DOHH2 (cell line): ENCODE measurements around the gene CEACAM19.

Experiments used
- H3F3A ChIP-seq: fragments of 200-600 bp; sonication (generic), shearing (Covaris generic); 2 replicates; pipeline ENCODE4 v1.6.0; 2016; ENCODE audit warnings: antibody characterized with exemption, mild to moderate bottlenecking; ENCODE audit not compliant: control insufficient read depth, insufficient read depth
- H3K27ac ChIP-seq: fragments of 200-600 bp; sonication (generic); 2 replicates; pipeline ENCODE4 v1.5.1; 2014; ENCODE audit warnings: low read depth, mild to moderate bottlenecking, low read length, moderate library complexity
- H3K27me3 ChIP-seq: fragments of 200-600 bp; sonication (generic); 2 replicates; pipeline ENCODE4 v1.6.1; 2014; ENCODE audit warnings: mild to moderate bottlenecking, low read length, mixed read lengths; ENCODE audit not compliant: control insufficient read depth
- H3K36me3 ChIP-seq: fragments of 200-600 bp; sonication (generic); 2 replicates; pipeline ENCODE4 v1.6.1; 2014; ENCODE audit warnings: mild to moderate bottlenecking, low read length, moderate library complexity, mixed read lengths; ENCODE audit not compliant: control insufficient read depth
- H3K4me1 ChIP-seq: fragments of 200-600 bp; sonication (generic); 2 replicates; pipeline ENCODE4 v1.6.1; 2014; ENCODE audit warnings: mild to moderate bottlenecking, low read length, mixed read lengths; ENCODE audit not compliant: control insufficient read depth
- H3K4me2 ChIP-seq: fragments of 200-600 bp; sonication (generic); 2 replicates; pipeline ENCODE4 v1.6.0; 2014; ENCODE audit warnings: mild to moderate bottlenecking, low read length, moderate library complexity
- H3K4me3 ChIP-seq: fragments of 200-600 bp; sonication (generic); 2 replicates; pipeline ENCODE4 v1.5.1; 2014; ENCODE audit warnings: mild to moderate bottlenecking, low read length, mixed read lengths
- H3K79me2 ChIP-seq: fragments of 200-600 bp; sonication (generic); 2 replicates; pipeline ENCODE4 v1.6.1; 2014; ENCODE audit warnings: mild to moderate bottlenecking, low read length, mixed read lengths; ENCODE audit not compliant: control insufficient read depth
- H3K9me2 ChIP-seq: fragments of 200-600 bp; sonication (generic); replicated peaks from 2 replicates; pipeline ENCODE4 v1.6.1; 2014; ENCODE audit warnings: mild to moderate bottlenecking, low read length, mixed read lengths; ENCODE audit not compliant: control insufficient read depth
- H3K9me3 ChIP-seq: fragments of 200-600 bp; sonication (generic); 2 replicates; pipeline ENCODE4 v1.6.1; 2014; ENCODE audit warnings: antibody characterized with exemption, low read length, mixed read lengths; ENCODE audit not compliant: control insufficient read depth, insufficient read depth
- H4K20me1 ChIP-seq: fragments of 200-600 bp; sonication (generic); 2 replicates; pipeline ENCODE4 v1.6.0; 2014; ENCODE audit warnings: low read depth, mild to moderate bottlenecking, antibody characterized with exemption, low read length, moderate library complexity; ENCODE audit not compliant: control insufficient read depth, insufficient read depth
- EZH2phosphoT487 ChIP-seq: fragments of 200-600 bp; sonication (generic); IDR thresholded peaks from 2 replicates; pipeline ENCODE4 v1.6.1; 2017; ENCODE audit warnings: borderline replicate concordance, mild to moderate bottlenecking, antibody characterized with exemption, low read length, moderate library complexity, mixed read lengths
- TF ChIP-seq, protein P1 (sequence below): fragments of 200-600 bp; sonication (generic); IDR thresholded peaks from one replicate; pipeline ENCODE4 v1.5.1; 2014; ENCODE audit warnings: antibody characterized with exemption, mild to moderate bottlenecking, low read depth, low read length; ENCODE audit not compliant: poor library complexity, severe bottlenecking

Gene CEACAM19

DNA sequence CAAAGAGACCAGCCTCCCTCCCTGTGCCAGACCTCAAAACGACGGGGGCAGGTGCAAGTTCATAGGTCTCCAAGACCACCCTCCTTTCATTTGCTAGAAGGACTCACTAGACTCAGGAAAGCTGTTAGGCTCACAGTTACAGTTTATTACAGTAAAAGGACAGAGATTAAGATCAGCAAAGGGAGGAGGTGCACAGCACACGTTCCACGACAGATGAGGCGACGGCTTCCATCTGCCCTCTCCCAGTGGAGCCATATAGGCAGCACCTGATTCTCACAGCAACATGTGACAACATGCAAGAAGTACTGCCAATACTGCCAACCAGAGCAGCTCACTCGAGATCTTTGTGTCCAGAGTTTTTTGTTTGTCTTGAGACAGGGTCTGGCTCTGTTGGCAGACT lies 9.4 kb upstream of the CEACAM19 start:
- Histone ChIP-seq H3F3A (no peaks in the 10 kb centered on the region), H3K4me2 (no peak overlapping the region), H3K4me3 (no peak overlapping the region), H4K20me1 (no peaks in the 10 kb centered on the region), H3K27me3 (no peaks in the 10 kb centered on the region), H3K9me3 (no peaks in the 10 kb centered on the region), H3K36me3 (no peaks in the 10 kb centered on the region), H3K27ac (no peak overlapping the region), H3K9me2 (no peaks in the 10 kb centered on the region), H3K79me2 (no peaks in the 10 kb centered on the region), H3K4me1 (no peaks in the 10 kb centered on the region)
- TF ChIP-seq, protein P1, sequence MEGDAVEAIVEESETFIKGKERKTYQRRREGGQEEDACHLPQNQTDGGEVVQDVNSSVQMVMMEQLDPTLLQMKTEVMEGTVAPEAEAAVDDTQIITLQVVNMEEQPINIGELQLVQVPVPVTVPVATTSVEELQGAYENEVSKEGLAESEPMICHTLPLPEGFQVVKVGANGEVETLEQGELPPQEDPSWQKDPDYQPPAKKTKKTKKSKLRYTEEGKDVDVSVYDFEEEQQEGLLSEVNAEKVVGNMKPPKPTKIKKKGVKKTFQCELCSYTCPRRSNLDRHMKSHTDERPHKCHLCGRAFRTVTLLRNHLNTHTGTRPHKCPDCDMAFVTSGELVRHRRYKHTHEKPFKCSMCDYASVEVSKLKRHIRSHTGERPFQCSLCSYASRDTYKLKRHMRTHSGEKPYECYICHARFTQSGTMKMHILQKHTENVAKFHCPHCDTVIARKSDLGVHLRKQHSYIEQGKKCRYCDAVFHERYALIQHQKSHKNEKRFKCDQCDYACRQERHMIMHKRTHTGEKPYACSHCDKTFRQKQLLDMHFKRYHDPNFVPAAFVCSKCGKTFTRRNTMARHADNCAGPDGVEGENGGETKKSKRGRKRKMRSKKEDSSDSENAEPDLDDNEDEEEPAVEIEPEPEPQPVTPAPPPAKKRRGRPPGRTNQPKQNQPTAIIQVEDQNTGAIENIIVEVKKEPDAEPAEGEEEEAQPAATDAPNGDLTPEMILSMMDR, result no peak

DNA sequence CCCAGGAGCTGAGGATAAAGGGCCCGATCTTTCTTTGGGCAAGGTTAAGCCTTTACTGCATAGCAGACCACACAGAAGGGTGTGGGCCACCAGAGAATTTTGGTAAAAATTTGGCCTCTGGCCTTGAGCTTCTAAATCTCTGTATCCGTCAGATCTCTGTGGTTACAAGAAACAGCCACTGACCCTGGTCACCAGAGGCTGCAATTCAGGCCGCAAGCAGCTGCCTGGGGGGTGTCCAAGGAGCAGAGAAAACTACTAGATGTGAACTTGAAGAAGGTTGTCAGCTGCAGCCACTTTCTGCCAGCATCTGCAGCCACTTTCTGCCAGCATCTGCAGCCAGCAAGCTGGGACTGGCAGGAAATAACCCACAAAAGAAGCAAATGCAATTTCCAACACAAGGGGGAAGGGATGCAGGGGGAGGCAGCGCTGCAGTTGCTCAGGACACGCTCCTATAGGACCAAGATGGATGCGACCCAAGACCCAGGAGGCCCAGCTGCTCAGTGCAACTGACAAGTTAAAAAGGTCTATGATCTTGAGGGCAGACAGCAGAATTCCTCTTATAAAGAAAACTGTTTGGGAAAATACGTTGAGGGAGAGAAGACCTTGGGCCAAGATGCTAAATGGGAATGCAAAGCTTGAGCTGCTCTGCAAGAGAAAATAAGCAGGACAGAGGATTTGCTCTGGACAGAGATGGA lies 8.4 kb upstream of the CEACAM19 start:
- Histone ChIP-seq H3K9me3 (no peaks in the 10 kb centered on the region), H4K20me1 (no peaks in the 10 kb centered on the region), H3F3A (no peaks in the 10 kb centered on the region), H3K9me2 (no peaks in the 10 kb centered on the region), H3K79me2 (no peaks in the 10 kb centered on the region), H3K27me3 (no peaks in the 10 kb centered on the region), H3K4me2 (no peak overlapping the region), H3K36me3 (no peaks in the 10 kb centered on the region), H3K27ac (no peak overlapping the region), H3K4me3 (no peak overlapping the region), H3K4me1 (no peaks in the 10 kb centered on the region)
- TF ChIP-seq EZH2phosphoT487, result no peak
- TF ChIP-seq, protein P1, result no peak

DNA sequence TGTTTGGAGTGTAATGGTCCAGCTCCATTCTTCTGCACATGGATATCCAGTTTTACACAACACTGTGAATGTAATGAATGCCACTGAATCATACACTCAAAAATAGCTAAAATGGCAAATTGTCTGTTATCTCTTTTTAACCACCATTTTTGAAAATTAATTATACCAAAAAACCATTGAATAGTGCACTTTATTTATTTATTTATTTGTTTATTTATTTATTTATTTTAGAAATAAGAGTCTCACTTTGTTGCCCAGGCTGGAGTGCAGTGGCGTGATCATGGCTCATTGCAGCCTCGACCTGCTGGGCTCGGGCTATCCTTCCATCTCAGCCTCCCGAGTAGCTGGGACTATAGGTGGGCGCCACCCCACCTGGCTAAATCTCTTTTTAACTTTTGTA lies 7.3 kb upstream of the CEACAM19 start:
- no peaks in the 10 kb centered on the region for H3K4me1 ChIP-seq
- no peaks in the 10 kb centered on the region for H3F3A ChIP-seq
- no peaks in the 10 kb centered on the region for H4K20me1 ChIP-seq
- no peaks in the 10 kb centered on the region for H3K9me3 ChIP-seq
- H3K79me2 ChIP-seq, result no peaks in the 10 kb centered on the region
- H3K27me3 ChIP-seq, result no peaks in the 10 kb centered on the region
- no peaks in the 10 kb centered on the region for H3K36me3 ChIP-seq
- no peak for TF ChIP-seq EZH2phosphoT487
- TF ChIP-seq, protein P1, result no peak
- H3K27ac ChIP-seq, result no peak overlapping the region
- H3K9me2 ChIP-seq, result no peaks in the 10 kb centered on the region
- no peak overlapping the region for H3K4me3 ChIP-seq
- H3K4me2 ChIP-seq, result no peak overlapping the region

DNA sequence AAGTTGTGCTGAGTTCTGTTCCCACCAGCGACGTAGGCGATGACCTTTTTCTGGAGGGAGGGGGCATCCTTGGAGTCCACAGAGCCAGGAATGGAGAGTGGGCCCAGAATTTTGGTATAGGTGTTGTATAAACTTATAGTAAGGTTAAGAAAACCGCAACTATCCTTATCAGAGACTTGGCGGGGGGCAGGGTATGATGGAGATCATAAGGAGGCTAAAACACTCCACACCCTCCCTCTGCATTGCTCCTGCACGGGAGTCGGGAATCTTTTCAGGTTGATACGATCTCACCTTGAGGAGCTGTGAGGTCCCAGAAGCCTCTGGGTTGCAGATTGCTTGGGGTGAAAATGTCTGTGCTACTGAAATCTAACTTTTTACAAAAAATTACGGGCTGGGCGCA lies 6.3 kb upstream of the CEACAM19 start:
- no peaks in the 10 kb centered on the region for H4K20me1 ChIP-seq
- H3K36me3 ChIP-seq, result no peaks in the 10 kb centered on the region
- H3K4me2 ChIP-seq, result no peak overlapping the region
- no peak for TF ChIP-seq EZH2phosphoT487
- TF ChIP-seq, protein P1, result no peak
- H3K4me3 ChIP-seq, result no peak overlapping the region
- H3K27me3 ChIP-seq, result no peaks in the 10 kb centered on the region
- no peak overlapping the region for H3K27ac ChIP-seq
- no peaks in the 10 kb centered on the region for H3K9me3 ChIP-seq
- H3K4me1 ChIP-seq, result no peaks in the 10 kb centered on the region
- H3K9me2 ChIP-seq, result no peaks in the 10 kb centered on the region
- no peaks in the 10 kb centered on the region for H3K79me2 ChIP-seq
- H3F3A ChIP-seq, result no peaks in the 10 kb centered on the region
